HG03045 (cell line): ENCODE results near the gene KCNMB2.

Experiments used
- ATAC-seq: cut with Tn5 transposase; IDR thresholded peaks from one replicate; pipeline ENCODE4 v1.9.1; 2021; ENCODE audit warnings: mild to moderate bottlenecking, moderate library complexity; ENCODE audit not compliant: unreplicated experiment

Gene KCNMB2

DNA sequence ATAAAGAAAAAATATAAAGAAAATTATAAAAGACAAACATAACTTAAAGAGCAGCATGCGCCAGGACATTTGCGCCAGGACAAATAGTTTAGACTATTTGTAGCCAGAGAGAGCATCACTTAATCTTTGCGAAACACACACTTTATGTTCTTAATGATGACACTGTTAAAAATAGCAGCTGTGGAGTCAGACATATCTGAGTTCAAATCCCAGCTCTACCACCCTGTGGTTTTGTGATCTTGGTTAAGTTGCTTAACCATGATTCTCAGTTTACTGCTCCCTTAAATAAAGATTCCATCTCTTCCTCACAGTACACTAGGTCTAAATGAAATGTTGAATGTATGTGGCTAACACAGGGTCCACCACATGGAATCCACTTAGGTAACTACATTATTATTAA lies 31.4 kb downstream of the KCNMB2 start:
- ATAC-seq: no peak

DNA sequence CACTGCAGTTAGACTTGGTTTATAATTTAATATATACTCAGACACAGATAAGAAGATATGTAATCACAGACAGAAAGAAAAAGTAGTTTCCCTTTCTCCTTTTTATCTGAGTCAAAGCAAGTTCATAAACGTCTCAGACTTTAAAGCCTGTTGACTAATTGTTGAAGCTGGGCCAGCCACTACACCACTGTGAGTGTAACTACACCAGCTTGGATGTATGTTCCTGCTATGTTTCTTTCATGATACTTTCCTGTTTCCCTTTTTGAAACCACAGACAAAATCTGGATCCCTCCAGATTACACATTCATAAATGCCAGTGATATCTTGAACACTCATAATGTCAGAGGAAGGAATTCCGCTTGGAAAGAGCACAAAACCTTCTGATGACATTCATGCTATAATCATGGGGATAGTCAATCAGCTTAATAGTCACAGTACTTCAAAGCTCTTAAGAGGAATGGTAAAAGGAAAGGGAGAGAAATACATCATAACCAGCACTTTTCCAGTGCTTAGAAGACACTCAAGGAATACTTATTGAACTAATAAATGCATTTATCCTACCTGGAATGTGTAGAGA lies 32.0 kb downstream of the KCNMB2 start:
- ATAC-seq: no peak

DNA sequence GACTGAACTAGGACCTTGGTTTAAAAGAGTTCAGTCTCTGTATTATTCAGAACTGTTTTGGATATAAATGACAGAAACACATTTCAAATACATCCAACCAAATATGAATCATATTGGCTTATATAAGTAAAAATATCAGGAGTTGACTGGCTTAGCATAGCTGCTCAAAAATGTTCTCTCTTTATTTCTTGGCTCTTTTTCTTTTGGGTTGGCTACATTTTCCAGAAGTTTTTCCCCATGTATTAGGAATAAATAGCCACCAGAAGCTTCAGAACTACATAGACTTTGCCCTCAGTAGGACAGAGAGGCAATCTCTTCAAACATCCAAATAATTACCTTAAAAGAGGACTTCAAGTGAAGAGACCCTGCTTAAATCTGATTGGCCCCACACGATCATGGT lies 32.7 kb downstream of the KCNMB2 start:
- no peak for ATAC-seq

DNA sequence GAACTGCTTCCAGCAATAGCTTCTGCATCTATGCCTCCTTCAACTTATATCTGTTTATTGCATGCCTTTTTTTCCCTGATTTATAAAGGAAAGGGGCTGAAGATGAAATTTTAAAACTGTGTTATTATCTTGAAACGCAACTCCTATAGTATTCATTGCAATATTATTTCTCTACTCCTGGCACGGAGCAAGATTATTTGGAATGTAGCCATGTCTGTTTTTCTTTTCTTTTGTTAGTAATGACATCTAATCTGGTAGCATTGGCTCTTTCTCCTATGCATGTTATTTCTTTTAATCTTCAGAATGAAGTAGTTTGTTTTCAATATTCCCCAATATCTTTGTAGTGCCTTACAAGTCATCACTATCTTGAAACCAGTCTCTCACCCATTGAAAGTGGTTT lies 33.6 kb downstream of the KCNMB2 start:
- ATAC-seq: no peak

DNA sequence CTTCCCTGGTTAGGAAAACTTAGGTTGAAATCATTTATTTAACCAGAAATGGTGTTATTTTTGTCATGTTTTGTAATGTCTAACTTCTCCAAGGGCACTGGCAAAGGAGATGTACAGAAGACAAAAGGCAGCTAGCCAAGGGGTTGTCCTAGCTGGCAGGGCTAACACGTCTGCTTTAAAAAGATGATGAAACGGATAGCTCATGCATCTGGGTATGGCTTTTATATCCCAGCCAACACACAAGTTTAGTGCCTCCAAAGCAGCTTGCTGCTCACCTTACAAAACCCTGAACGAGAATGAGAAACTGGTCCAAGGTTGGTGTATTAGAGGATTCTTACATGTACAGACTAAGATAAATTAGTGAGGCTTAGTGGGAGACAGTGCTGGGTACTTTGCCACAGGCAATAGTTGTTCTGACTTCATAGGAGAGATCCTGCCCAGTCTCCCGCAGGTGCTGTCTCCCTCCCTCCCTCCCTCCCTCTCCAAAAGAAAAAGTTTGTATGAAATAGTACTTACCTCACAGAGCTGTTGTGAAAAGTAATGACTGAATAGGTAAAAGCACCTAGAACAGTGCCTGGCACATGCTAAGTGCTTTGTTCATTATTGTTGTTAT lies 47.8 kb downstream of the KCNMB2 start:
- no peak for ATAC-seq

DNA sequence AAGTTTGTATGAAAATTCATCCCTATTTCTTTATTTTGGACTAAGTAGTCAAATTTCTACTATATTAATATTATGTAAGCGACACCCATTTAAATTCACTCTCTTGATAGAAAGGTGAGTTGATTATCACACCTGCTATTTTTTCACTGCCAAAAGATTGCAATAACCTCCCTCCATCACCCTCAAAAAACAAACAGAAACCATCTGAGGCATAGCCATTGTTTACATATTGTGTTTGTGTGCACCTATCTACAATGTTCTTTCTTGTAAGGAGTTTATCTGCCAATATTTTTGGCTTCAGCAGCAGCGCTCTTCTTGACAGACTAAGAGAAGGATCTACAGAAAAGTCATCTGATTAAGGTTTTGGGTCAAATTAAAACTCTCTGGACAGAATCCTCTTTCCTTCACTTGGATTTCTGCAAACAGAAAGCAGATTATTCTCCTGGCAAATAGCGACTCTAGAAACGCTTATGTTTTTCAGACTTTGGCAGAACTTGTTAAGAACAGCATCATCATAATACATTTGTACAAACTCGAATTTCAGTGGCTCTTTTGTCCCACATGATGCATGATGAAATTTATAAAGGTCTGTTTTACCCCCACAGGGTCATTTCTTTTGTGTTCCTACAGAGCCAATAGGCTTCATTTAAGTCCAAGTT lies 48.6 kb downstream of the KCNMB2 start:
- no peak for ATAC-seq

DNA sequence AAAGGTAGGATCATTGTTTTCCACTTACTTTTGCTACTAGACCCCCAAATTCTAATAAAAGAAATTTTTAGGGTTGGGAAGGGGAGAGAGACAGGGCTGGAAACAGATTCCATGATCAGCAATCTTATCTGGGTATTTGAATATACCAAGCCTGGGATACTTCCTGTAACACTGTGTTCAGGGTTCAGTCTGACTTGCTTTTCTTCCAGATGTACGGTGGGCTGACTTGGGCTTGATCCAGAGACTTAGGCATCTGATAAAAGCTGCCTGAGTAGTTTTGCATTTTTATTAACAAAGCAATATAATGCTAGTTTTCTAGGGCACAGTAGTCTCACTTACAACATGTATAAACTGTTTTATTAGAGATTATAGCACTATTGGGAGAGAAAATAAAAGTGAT lies 49.2 kb downstream of the KCNMB2 start:
- no peak for ATAC-seq

DNA sequence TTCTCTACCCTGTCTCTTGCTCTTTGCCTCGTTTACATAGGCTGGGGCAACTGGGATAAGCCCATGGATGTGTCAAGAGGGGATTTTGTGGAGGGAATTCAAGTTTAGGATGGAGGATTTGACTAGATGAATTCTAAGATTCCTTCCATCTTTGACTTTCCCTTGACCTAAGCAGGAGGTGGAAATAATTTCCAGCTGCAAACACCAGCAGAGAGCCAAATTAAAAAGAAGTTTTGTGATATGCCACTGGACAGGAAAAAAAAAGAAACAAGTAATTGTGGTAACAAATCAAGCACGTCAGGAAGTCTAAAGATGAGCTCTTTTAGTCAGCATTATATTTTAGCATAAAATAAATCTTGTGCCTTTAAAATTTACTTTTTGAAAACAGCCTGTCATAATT lies 49.8 kb downstream of the KCNMB2 start:
- ATAC-seq: no peak

DNA sequence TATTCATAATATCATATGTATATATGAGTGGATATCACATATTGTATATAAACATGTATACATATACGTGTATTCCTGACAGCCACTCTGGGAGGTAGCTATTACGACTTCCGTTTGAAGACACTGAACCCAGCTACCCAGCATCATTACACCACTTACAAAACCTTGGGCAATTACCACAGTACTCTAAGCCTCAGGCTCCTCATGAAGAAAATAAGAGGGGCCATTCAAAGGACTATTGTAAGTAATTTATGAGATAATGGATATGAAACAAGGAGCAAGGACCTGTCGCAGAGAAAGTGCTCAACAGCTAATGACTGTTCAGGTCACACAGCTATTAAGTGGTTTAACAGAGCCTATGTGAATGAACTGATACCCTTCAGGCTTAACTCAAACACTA lies 52.4 kb downstream of the KCNMB2 start:
- no peak for ATAC-seq

DNA sequence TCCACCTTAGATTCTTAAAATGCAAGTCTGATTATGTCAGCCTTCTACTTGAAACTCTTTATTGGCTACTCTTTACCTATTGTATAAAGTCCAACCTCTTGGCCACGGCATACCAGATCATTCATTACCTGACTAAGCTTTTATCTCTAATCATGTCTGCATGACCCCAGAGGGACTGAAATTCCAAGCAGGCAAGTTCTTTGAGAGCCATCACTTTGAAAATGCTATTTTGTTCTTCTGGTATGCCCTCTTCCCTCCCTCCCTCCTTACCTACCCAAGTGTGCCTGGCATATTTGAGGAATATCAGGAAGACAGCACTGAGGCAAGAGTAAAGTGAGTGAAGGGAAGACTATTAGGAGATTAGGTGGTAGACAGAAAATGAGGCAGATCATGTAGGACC lies 57.5 kb downstream of the KCNMB2 start:
- no peak for ATAC-seq

DNA sequence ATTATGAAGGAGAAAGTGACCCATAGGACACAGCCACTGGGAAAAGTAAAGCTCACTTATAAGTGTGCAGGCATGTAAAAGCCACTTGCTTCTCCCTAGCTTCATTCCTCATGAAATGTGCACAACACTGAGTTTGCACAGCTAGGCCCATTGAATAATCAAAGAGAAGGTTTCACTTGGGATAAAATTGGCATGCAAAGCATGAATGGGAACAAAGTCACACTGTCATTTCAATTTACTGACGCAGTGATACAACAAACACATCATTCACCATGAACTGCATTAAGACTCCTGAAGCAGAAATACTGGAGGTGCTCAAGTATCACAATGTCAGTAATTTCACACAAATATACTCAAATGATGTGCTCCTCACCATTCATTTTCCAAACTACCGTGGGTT lies 61.1 kb downstream of the KCNMB2 start:
- no peak for ATAC-seq

DNA sequence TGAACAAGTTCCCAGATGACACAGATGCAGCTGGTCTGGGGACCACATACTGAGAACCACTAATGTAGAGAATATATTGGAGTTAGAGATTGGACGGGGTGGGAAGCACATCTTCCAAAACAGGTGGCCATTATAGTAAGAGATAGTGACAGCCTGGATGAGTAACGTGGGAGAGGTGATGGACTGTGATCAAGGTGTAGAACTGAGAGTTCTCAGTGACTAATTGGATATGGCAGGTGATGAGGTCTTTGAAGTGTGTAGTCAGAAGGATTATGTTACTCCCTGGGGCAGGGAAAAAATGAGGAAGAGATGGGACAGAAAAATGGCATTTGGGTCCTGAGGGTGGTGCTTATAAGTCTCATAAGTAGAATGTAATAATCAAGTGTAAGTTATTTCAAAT lies 66.6 kb downstream of the KCNMB2 start:
- ATAC-seq: no peak

DNA sequence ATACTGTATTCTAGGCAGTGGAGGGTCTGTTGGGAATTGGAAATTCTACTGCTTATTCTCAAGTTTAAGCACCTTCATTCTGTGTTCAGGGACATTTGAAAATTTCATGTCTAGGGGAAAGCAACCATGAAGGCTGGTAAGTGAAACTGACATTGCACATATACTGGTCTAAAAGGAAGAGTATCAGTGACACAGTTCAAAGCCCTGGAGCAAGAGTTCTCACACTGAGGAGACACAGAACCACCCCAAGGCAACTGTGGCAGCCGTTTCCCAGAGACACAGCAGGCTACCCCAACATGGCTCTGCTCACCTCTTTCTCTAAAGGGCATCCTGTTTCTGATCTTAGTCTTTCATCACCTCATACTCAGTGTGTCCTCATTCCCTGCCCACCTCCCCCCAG lies 67.5 kb downstream of the KCNMB2 start:
- ATAC-seq: no peak

DNA sequence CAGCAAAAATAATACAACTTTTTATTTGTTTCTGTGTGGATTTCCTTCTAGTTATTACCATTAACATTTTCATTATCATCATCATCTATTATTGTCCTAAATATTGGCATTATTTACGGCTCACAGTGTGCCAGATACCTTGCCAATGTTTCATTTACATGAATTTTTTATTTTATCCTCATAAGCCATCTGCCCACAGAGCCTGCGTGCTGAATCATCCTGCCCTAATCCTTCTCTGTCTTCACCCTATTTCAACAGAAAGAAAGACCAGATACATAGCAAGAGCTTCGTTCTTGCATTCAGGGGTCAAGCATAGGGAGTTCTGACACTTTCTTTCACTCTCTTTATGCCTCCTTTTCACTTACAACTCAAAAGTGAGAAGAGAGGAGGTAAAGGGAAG lies 82.0 kb downstream of the KCNMB2 start:
- no peak for ATAC-seq

DNA sequence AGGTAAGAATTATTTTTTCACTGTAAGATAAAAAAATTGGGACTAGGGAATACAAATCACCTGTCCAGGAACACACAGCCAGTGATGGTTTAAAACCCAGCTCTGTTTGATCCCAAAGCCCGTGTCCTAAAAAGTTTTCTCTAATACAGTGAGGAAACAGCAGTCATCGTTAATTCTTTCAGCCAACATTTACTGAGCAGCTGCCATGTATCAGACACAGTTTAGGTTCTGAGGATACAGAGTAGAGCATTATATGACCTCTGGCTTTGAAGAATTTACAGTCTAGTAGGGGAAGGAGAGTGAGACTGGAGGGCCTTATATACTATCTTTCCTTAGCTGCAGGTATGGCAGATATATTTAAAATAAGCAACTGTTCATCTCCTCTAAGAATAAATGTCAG lies 82.7 kb downstream of the KCNMB2 start:
- no peak for ATAC-seq

DNA sequence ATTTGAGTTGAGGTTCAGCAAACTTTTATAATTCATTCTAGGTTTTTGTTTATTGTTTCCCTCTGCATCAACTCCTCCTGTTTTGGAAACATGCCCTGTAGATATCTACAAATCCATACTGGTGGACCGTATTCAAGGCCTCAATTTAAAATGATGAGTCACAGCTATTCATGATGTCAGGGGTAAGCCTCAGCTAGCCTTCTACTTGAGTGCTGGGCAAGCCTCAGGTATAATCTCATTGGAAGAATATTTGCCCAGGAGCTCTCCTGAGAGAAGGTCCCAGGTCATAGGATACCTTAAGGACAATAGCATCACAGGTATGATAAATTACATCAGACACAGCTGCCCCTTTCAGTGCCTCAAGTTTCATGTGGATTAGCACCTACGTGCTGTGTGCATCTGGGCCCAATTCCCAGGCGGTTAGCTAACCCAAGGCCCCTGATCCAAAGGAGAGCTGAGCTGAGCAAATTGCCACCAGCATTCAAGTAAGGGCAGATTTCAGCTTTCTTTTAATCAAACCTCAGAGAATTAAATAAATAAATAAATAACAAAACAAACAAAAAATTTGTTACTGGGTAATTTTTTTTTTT lies 87.5 kb downstream of the KCNMB2 start:
- no peak for ATAC-seq

DNA sequence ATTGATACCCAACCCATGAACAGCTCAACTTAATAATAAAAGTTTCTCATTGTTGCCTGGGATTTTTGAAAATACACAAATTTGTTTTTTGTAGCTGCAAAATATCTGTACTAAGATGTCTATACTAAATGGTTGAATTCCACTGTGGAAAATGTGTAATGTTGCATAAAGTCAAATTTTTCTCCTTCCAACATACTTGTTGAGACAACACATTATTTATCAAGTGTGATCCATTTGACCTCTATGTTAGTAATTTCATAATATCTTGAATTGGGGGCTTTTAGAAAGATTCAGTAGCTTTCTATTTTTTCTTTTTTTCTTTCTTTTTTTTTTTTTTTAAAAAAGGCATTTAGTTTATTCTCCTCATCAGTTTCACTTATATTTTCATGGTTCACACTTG lies 88.0 kb downstream of the KCNMB2 start:
- ATAC-seq: no peak

DNA sequence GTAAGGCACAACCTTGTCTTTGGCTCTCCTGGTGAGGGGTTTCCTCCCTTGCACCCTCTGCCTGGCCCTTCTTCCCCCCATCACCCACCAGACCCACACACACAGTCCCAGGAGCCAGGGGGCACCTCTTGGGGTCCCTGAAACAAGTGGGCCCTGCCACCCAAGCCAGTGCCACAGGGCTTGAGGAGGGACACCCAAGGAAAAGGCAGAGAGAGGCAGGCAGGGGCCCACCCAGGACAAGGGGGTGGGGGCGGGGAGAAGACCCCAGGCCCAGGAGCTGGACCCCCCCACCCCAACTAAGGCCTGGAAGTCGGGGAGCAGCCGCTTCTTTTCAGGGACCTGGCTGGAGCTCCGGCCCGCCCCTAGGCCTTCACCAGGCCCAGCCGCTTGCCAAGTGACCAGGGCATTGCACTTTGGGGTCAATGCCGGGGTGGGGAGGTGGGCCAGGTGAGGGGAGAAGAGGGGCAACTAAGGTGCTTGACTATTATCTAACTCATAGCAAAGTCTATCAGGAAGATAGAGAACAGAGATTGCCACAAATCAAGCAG lies 88.9 kb downstream of the KCNMB2 start:
- ATAC-seq: no peak

DNA sequence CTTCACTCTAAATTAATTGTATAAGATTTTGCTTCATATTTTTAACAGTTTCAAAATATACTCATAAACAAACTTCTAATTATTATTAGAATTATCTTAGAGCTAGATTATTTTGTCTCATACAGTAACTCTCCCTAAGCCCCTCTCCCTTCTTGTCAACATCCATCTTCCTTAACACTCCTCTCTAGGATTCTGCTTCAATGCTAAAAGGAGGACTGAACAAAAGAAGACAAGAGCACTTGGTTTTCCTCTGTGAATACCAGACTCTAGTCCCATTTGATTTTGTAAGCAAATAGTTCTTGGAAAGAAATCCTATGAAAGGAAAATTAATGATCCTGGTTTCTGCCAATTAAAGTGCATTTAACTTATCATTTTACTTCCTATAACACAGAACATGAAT lies 91.8 kb downstream of the KCNMB2 start:
- no peak for ATAC-seq

DNA sequence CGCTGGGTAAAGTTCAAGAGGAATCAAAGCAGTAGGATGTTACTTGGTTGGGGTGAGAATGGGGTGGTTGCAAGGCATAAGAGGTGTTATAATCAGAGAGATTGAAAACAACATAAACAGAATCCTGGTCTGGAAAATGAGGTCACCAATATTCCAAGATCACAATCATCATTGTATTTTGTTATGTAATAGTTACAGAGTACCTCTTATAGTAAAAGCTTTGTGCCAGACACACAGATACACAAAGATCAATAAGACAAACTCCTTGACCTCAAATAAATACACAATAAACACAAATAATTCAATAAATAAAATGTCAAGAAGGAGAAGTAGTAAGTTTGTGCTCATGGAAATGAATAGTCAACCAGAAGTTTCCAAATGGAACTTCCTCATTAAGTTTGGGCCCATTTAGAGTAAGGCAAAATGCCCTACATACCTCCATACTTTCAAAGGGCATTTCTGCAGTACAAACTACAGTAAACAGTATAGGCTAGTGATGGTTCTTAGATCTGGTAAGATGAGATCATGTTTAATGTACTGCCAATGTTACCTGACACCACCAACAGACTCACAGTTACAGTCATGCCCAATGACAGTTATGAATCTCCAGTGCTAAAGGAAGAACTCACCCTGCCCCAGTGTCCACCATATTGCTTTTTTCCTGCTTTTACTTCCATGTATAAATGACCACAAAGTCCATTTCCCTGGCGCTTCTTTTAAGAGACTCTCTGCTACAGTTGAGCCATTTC lies 93.4 kb downstream of the KCNMB2 start:
- ATAC-seq: no peak

DNA sequence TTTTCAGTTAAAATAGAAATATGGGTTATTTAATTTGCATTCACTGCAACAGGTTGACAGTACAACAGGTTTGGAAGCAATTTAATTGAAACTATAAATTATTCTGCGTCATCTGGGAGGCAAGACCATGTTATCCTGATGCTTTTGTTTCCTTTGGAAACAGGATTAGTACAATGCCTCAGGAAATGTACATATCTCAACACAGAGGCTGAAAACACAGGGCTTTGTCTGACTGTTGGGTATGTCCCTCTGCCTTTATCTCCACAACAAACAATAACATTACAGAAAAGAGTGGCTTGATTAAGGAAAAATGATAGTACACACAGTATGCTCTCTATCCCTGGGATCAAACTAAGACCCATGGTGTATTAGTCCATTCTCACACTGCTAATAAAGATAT lies 95.7 kb downstream of the KCNMB2 start:
- ATAC-seq: no peak
